ENCODE data around the gene CRELD2.

DNA sequence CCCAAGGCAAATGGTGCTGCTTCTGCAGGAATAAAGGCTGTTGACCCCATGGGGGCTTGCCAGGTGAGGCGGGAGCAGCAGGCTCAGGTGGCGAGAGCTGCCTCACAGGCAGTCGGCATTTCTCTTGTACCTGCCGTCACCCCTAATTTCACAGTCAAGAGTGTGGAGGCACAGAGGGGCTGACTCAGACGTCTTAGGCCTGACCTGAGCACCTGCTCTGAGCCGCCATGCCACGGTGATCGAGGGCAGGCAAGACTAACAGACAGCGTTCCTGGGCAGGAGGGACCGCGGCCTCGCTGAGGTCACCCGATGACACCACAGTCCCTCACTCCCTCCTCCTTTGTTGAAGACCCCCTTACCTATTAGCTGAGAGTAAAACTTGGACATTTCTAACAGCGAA is 5.4 kb upstream of the CRELD2 start:
- no peak for TF ChIP-seq HOXA7 (CRISPR knock-in tag; IDR thresholded peaks at IDR 0.05; ENCODE audit: borderline replicate concordance)
- TF ChIP-seq, protein P1, sequence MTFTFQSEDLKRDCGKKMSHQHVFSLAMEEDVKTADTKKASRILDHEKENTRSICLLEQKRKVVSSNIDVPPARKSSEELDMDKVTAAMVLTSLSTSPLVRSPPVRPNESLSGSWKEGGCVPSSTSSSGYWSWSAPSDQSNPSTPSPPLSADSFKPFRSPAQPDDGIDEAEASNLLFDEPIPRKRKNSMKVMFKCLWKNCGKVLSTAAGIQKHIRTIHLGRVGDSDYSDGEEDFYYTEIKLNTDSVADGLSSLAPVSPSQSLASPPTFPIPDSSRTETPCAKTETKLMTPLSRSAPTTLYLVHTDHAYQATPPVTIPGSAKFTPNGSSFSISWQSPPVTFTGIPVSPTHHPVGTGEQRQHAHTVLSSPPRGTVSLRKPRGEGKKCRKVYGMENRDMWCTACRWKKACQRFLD (tag by site-specific recombination; IDR thresholded peaks at IDR 0.05), result no peak
- TF ChIP-seq ZNF561 (tag by site-specific recombination; IDR thresholded peaks at IDR 0.05; ENCODE audit: borderline replicate concordance), result no peak
- no peak for TF ChIP-seq ZNF121 (tag by site-specific recombination; IDR thresholded peaks at IDR 0.05)
- TF ChIP-seq, protein P2, sequence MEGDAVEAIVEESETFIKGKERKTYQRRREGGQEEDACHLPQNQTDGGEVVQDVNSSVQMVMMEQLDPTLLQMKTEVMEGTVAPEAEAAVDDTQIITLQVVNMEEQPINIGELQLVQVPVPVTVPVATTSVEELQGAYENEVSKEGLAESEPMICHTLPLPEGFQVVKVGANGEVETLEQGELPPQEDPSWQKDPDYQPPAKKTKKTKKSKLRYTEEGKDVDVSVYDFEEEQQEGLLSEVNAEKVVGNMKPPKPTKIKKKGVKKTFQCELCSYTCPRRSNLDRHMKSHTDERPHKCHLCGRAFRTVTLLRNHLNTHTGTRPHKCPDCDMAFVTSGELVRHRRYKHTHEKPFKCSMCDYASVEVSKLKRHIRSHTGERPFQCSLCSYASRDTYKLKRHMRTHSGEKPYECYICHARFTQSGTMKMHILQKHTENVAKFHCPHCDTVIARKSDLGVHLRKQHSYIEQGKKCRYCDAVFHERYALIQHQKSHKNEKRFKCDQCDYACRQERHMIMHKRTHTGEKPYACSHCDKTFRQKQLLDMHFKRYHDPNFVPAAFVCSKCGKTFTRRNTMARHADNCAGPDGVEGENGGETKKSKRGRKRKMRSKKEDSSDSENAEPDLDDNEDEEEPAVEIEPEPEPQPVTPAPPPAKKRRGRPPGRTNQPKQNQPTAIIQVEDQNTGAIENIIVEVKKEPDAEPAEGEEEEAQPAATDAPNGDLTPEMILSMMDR (tag by site-specific recombination; IDR thresholded peaks at IDR 0.05), result no peak
- TF ChIP-seq, protein P3, sequence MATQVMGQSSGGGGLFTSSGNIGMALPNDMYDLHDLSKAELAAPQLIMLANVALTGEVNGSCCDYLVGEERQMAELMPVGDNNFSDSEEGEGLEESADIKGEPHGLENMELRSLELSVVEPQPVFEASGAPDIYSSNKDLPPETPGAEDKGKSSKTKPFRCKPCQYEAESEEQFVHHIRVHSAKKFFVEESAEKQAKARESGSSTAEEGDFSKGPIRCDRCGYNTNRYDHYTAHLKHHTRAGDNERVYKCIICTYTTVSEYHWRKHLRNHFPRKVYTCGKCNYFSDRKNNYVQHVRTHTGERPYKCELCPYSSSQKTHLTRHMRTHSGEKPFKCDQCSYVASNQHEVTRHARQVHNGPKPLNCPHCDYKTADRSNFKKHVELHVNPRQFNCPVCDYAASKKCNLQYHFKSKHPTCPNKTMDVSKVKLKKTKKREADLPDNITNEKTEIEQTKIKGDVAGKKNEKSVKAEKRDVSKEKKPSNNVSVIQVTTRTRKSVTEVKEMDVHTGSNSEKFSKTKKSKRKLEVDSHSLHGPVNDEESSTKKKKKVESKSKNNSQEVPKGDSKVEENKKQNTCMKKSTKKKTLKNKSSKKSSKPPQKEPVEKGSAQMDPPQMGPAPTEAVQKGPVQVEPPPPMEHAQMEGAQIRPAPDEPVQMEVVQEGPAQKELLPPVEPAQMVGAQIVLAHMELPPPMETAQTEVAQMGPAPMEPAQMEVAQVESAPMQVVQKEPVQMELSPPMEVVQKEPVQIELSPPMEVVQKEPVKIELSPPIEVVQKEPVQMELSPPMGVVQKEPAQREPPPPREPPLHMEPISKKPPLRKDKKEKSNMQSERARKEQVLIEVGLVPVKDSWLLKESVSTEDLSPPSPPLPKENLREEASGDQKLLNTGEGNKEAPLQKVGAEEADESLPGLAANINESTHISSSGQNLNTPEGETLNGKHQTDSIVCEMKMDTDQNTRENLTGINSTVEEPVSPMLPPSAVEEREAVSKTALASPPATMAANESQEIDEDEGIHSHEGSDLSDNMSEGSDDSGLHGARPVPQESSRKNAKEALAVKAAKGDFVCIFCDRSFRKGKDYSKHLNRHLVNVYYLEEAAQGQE (tag by site-specific recombination; IDR thresholded peaks at IDR 0.05), result no peak
- TF ChIP-seq ZNF174 (tag by site-specific recombination; IDR thresholded peaks at IDR 0.05), result no peak
- TF ChIP-seq BCL11A (tag by site-specific recombination; IDR thresholded peaks at IDR 0.05; ENCODE audit: low read depth), result no peak
- TF ChIP-seq ZNF530 (tag by site-specific recombination; IDR thresholded peaks at IDR 0.05; ENCODE audit: low read depth), result no peak

All from HEK293 (cell line).